WTC11 (cell line): ENCODE data around the gene PHIP.

ENCODE experiments used
- ATF3 ChIP-seq: sonication (generic); formaldehyde crosslinking; conservative IDR thresholded peaks from 2 replicates; pipeline ENCODE4 v1.8.1; 2022; ENCODE audit warnings: mild to moderate bottlenecking, missing genetic modification reagents
- CTCF ChIP-seq: fragments of 200-600 bp; IDR thresholded peaks from 2 replicates; pipeline ENCODE4 v1.8.0; 2022; ENCODE audit warnings: antibody characterized with exemption
- E2F4 ChIP-seq: sonication (generic); formaldehyde crosslinking; IDR thresholded peaks from 2 replicates; pipeline ENCODE4 v1.8.1; 2022; ENCODE audit warnings: low read depth, mild to moderate bottlenecking, moderate library complexity, missing genetic modification reagents, borderline replicate concordance
- ELF4 ChIP-seq: sonication (generic); formaldehyde crosslinking; IDR thresholded peaks from 2 replicates; pipeline ENCODE4 v1.8.1; 2022; ENCODE audit warnings: low read depth, mild to moderate bottlenecking, moderate library complexity, missing genetic modification reagents
- FOXP4 ChIP-seq: sonication (generic); formaldehyde crosslinking; IDR thresholded peaks from 2 replicates; pipeline ENCODE4 v1.8.0; 2022; ENCODE audit warnings: mild to moderate bottlenecking, missing genetic modification reagents
- HMGA2 ChIP-seq: fragments of 250-450 bp; sonication (Bioruptor Pico); IDR thresholded peaks from 2 replicates; pipeline ENCODE4 v1.4.0; 2021; ENCODE audit warnings: mild to moderate bottlenecking, moderate library complexity
- HMGXB4 ChIP-seq: sonication (generic); formaldehyde crosslinking; IDR thresholded peaks from 2 replicates; pipeline ENCODE4 v1.8.1; 2023; ENCODE audit warnings: mild to moderate bottlenecking, moderate library complexity, missing genetic modification reagents
- IRF2 ChIP-seq: sonication (generic); formaldehyde crosslinking; IDR thresholded peaks from 2 replicates; pipeline ENCODE4 v1.8.0; 2022; ENCODE audit warnings: low read depth, missing genetic modification reagents, borderline replicate concordance
- JUN ChIP-seq: sonication (generic); formaldehyde crosslinking; IDR thresholded peaks from 2 replicates; pipeline ENCODE4 v1.8.0; 2023; ENCODE audit warnings: mild to moderate bottlenecking, missing genetic modification reagents
- MAX ChIP-seq: sonication (generic); formaldehyde crosslinking; IDR thresholded peaks from 2 replicates; pipeline ENCODE4 v1.8.0; 2022; ENCODE audit warnings: mild to moderate bottlenecking, missing genetic modification reagents
- NR3C1 ChIP-seq: sonication (generic); formaldehyde crosslinking; conservative IDR thresholded peaks from 2 replicates; pipeline ENCODE4 v1.8.1; 2023; ENCODE audit warnings: low read depth, mild to moderate bottlenecking, missing genetic modification reagents
- TP53 ChIP-seq: sonication (generic); formaldehyde crosslinking; IDR thresholded peaks from 2 replicates; pipeline ENCODE4 v1.8.1; 2023; ENCODE audit warnings: mild to moderate bottlenecking, missing genetic modification reagents
- USF2 ChIP-seq: sonication (generic); formaldehyde crosslinking; IDR thresholded peaks from 2 replicates; pipeline ENCODE4 v1.8.1; 2023; ENCODE audit warnings: mild to moderate bottlenecking, missing genetic modification reagents, moderate library complexity
- ZNF423 ChIP-seq: fragments of 250-450 bp; sonication (Bioruptor Pico); IDR thresholded peaks from 2 replicates; pipeline ENCODE4 v2.1.2; 2022; ENCODE audit warnings: mild to moderate bottlenecking, moderate library complexity

GRCh38 chr6:79047072-79047471 is 31.0 kb downstream of the PHIP start:
- no peak for TF ChIP-seq CTCF
- no peak for TF ChIP-seq HMGXB4 (CRISPR knock-in tag)
- no peak for TF ChIP-seq ZNF423 (CRISPR knock-in tag)
- TF ChIP-seq MAX: no peak
- no peak for TF ChIP-seq E2F4 (CRISPR knock-in tag)
- TF ChIP-seq IRF2: no peak
- no peak for TF ChIP-seq NR3C1
- no peak for TF ChIP-seq HMGA2 (CRISPR knock-in tag)
- no peak for TF ChIP-seq ELF4
- TF ChIP-seq FOXP4 (CRISPR knock-in tag): no peak
- TF ChIP-seq TP53 (CRISPR knock-in tag): no peak
- no peak for TF ChIP-seq ATF3 (CRISPR knock-in tag)
- TF ChIP-seq USF2 (CRISPR knock-in tag): no peak
- TF ChIP-seq JUN (CRISPR knock-in tag): no peak
